CD14-positive monocyte (primary cell): ENCODE results near the gene C15orf61. TPM values are rescaled to one million over a fixed set of nuclear protein-coding genes. Genes with fewer than 3 reads are reported as not detected.

Source experiments
- DNase-seq, 3 donors: peaks; one replicate each; pipeline ENCODE4 v3.0.0-alpha.2; 2011 to 2022
- H2AFZ ChIP-seq: 2 replicates; pipeline ENCODE4 v1.6.0; 2012; ENCODE audit warnings: mild to moderate bottlenecking, low read depth, low read length, inconsistent platforms; ENCODE audit not compliant: insufficient read depth, poor library complexity, severe bottlenecking
- H3K27ac ChIP-seq, 2 donors: 1 replicate in 1 of 2; 2 replicates in 1 of 2; pipeline ENCODE4 v1.5.1; 2012 to 2013; ENCODE audit warnings: low read length in 2 of 2, control low read depth in 1 of 2, inconsistent platforms in 1 of 2, low read depth in 1 of 2, mild to moderate bottlenecking in 1 of 2
- H3K27me3 ChIP-seq, 2 donors: one replicate each; pipeline versions ENCODE4 v1.6.0 to v1.6.1; 2011 to 2013; ENCODE audit warnings: low read length in 2 of 2; ENCODE audit not compliant: control insufficient read depth in 2 of 2, insufficient read depth in 2 of 2
- H3K36me3 ChIP-seq, 2 donors: replicated peaks in 1 of 2; 1 replicate in 1 of 2; 2 replicates in 1 of 2; pipeline versions ENCODE4 v1.5.1 to v1.6.1; 2012 to 2013; ENCODE audit warnings: low read length in 2 of 2, control low read depth in 1 of 2, inconsistent platforms in 1 of 2, mild to moderate bottlenecking in 1 of 2; ENCODE audit not compliant: insufficient read depth in 2 of 2, control insufficient read depth in 1 of 2
- H3K4me1 ChIP-seq, 2 donors: 1 replicate in 1 of 2; 2 replicates in 1 of 2; pipeline versions ENCODE4 v1.5.1 to v1.6.1; 2012 to 2013; ENCODE audit warnings: low read length in 2 of 2, control low read depth in 1 of 2, inconsistent platforms in 1 of 2, mild to moderate bottlenecking in 1 of 2, moderate library complexity in 1 of 2; ENCODE audit not compliant: insufficient read depth in 2 of 2, control insufficient read depth in 1 of 2
- H3K4me2 ChIP-seq: replicated peaks from 2 replicates; pipeline ENCODE3; 2012; ENCODE audit warnings: low read length, moderate library complexity, mild to moderate bottlenecking; ENCODE audit not compliant: poor library complexity, severe bottlenecking; ENCODE audit errors: extremely low read depth
- H3K4me3 ChIP-seq, 3 experiments: fragments of 200-600 bp in 1 of 3; sonication (generic) in 1 of 3; replicated peaks in 1 of 3; 1 replicate in 2 of 3; 2 replicates in 1 of 3; pipeline ENCODE4 v1.5.1; 2011 to 2013; ENCODE audit warnings: low read length in 3 of 3, mild to moderate bottlenecking in 3 of 3, control low read depth in 2 of 3, low read depth in 2 of 3, inconsistent platforms in 1 of 3, moderate library complexity in 1 of 3
- H3K79me2 ChIP-seq: 2 replicates; pipeline ENCODE4 v1.6.0; 2012; ENCODE audit warnings: mild to moderate bottlenecking, control low read depth, inconsistent platforms, low read length, moderate library complexity; ENCODE audit not compliant: insufficient read depth
- H3K9ac ChIP-seq: 2 replicates; pipeline ENCODE4 v1.6.0; 2017; ENCODE audit warnings: low read length, mild to moderate bottlenecking; ENCODE audit not compliant: insufficient read depth, poor library complexity, severe bottlenecking
- H3K9me3 ChIP-seq, 2 donors: replicated peaks in 1 of 2; 1 replicate in 1 of 2; 2 replicates in 1 of 2; pipeline versions ENCODE4 v1.5.1 to v1.6.1; 2012 to 2013; ENCODE audit warnings: low read length in 2 of 2, control low read depth in 1 of 2; ENCODE audit not compliant: control insufficient read depth in 1 of 2, insufficient read depth in 1 of 2
- H4K20me1 ChIP-seq: 2 replicates; pipeline ENCODE4 v1.6.0; 2012; ENCODE audit warnings: mild to moderate bottlenecking, low read length, control low read depth, moderate library complexity; ENCODE audit not compliant: insufficient read depth
- H3K27ac Mint-ChIP-seq, 7 donors: one replicate each; pipeline ENCODE4 v1.8.0; 2020; ENCODE audit warnings: mild to moderate bottlenecking in 7 of 7, mixed read lengths in 7 of 7, moderate library complexity in 6 of 7, inconsistent platforms in 2 of 7
- H3K27me3 Mint-ChIP-seq, 3 donors: one replicate each; pipeline ENCODE4 v1.8.0; 2021 to 2022; ENCODE audit warnings: low read depth in 3 of 3, mild to moderate bottlenecking in 3 of 3, mixed read lengths in 3 of 3, moderate library complexity in 3 of 3, inconsistent platforms in 1 of 3
- H3K36me3 Mint-ChIP-seq, 2 donors: one replicate each; pipeline ENCODE4 v1.8.0; 2020; ENCODE audit warnings: mixed read lengths in 2 of 2, inconsistent platforms in 1 of 2, mild to moderate bottlenecking in 1 of 2
- H3K4me1 Mint-ChIP-seq: one replicate; pipeline ENCODE4 v1.8.0; 2020; ENCODE audit warnings: mild to moderate bottlenecking, mixed read lengths
- H3K4me3 Mint-ChIP-seq, 2 donors: one replicate each; pipeline ENCODE4 v1.8.0; 2020; ENCODE audit warnings: mild to moderate bottlenecking in 2 of 2, mixed read lengths in 2 of 2, moderate library complexity in 1 of 2
- H3K9me3 Mint-ChIP-seq, 7 donors: one replicate each; pipeline ENCODE4 v1.8.0; 2020 to 2022; ENCODE audit warnings: mixed read lengths in 7 of 7, mild to moderate bottlenecking in 6 of 7, moderate library complexity in 6 of 7, inconsistent platforms in 2 of 7
- CTCF ChIP-seq: fragments of 200-600 bp; IDR thresholded peaks from one replicate; pipeline ENCODE4 v1.8.0; 2022; ENCODE audit warnings: antibody characterized with exemption, mild to moderate bottlenecking
- WGBS: methylation state at CpG from one replicate; pipeline ENCODE4 v1.1.5; 2013; ENCODE audit warnings: missing lambda C conversion rate; ENCODE audit not compliant: insufficient coverage; 5-methylcytosine and 5-hydroxymethylcytosine counted together
- intact Hi-C, 2 donors: fragments of 100-400 bp; cut with micrococcal nuclease; formaldehyde crosslinking; loops; one replicate each; pipeline versions ENCODE4 v1.15.0 to v1.15.1; 2023
- polyA plus RNA-seq, 3 donors: library from polyadenylated mRNA; depleted of rRNA in 1 of 3; unstranded in 2 of 3; stranded (reverse) in 1 of 3; fragments of 300-500 nt in 2 of 3; fragments of >200 nt in 1 of 3; fragmentation: Illumina TruSeq in 2 of 3; gene quantifications; 1 replicate in 2 of 3; 2 replicates in 1 of 3; pipeline ENCODE4 v1.2.3, GENCODE V29; 2012 to 2021

The C15orf61 gene
- polyA plus RNA-seq, 3 donors: 3.2 to 3.9 (median 3.6) TPM

GRCh38 chr15:67544475-67544874, 23.5 kb downstream of the C15orf61 start:
- peaks cover 49% of the 10 kb centered on the region for H3K4me1 Mint-ChIP-seq
- intact Hi-C loops: no loop called here
- Histone ChIP-seq H3K9ac (no peak overlapping the region), H3K4me2 (no peak overlapping the region), H4K20me1 (no peaks in the 10 kb centered on the region), H3K9me3 (no peaks in the 10 kb centered on the region), H3K27ac (no peak overlapping the region), H3K79me2 (peaks cover 37% of the 10 kb centered on the region), H3K4me3 (no peak overlapping the region), H3K36me3 (peaks cover 14 to 35% of the 10 kb centered on the region in 2 donors), H2AFZ (no peak overlapping the region), H3K27me3 (no peaks in the 10 kb centered on the region), H3K4me1 (peaks cover 19 to 34% of the 10 kb centered on the region in 2 donors)
- no peak for DNase-seq
- no peak for TF ChIP-seq CTCF
- H3K36me3 Mint-ChIP-seq: peaks cover 31 to 33% of the 10 kb centered on the region in 2 donors
- H3K4me3 Mint-ChIP-seq: no peak overlapping the region
- H3K27me3 Mint-ChIP-seq: peaks cover 0 to 1% (median 0%) of the 10 kb centered on the region in 3 donors
- H3K27ac Mint-ChIP-seq: no peak overlapping the region
- WGBS: no CpG with 5 or more reads among the region's 3 CpGs
- no peaks in the 10 kb centered on the region for H3K9me3 Mint-ChIP-seq

- H3K4me1 ChIP-seq: peaks cover 16 to 23% of the 10 kb centered on the region in 2 donors
- no peak overlapping the region for H3K27ac Mint-ChIP-seq
- H3K9me3 Mint-ChIP-seq: no peaks in the 10 kb centered on the region
- intact Hi-C loops: no loop called here
- WGBS: 100% methylated on average over 2 of the region's 3 CpGs
- peaks cover 50% of the 10 kb centered on the region for H3K4me1 Mint-ChIP-seq
- peaks cover 33% of the 10 kb centered on the region for H3K79me2 ChIP-seq
- no peak overlapping the region for H3K4me3 Mint-ChIP-seq
- TF ChIP-seq CTCF: no peak
- H4K20me1 ChIP-seq: no peaks in the 10 kb centered on the region
- no peaks in the 10 kb centered on the region for H3K27me3 ChIP-seq
- H3K9me3 ChIP-seq: no peaks in the 10 kb centered on the region
- H3K9ac ChIP-seq: no peak overlapping the region
- H3K27me3 Mint-ChIP-seq: peaks cover 0 to 1% (median 0%) of the 10 kb centered on the region in 3 donors
- peaks cover 14 to 42% of the 10 kb centered on the region in 2 donors for H3K36me3 ChIP-seq
- no peak overlapping the region for H3K4me2 ChIP-seq
- no peak overlapping the region for H2AFZ ChIP-seq
- no peak overlapping the region for H3K27ac ChIP-seq
- H3K4me3 ChIP-seq: no peak overlapping the region
- no peak for DNase-seq
- peaks cover 38 to 41% of the 10 kb centered on the region in 2 donors for H3K36me3 Mint-ChIP-seq
These were observed 24.9 kb downstream of the C15orf61 start for GRCh38 chr15:67545864-67546263.
